Measurements from ENCODE around the gene DDX41.
A peak's percentile ranks its signal among the peaks of the same experiment; 100 is the strongest.

Gene DDX41

DNA sequence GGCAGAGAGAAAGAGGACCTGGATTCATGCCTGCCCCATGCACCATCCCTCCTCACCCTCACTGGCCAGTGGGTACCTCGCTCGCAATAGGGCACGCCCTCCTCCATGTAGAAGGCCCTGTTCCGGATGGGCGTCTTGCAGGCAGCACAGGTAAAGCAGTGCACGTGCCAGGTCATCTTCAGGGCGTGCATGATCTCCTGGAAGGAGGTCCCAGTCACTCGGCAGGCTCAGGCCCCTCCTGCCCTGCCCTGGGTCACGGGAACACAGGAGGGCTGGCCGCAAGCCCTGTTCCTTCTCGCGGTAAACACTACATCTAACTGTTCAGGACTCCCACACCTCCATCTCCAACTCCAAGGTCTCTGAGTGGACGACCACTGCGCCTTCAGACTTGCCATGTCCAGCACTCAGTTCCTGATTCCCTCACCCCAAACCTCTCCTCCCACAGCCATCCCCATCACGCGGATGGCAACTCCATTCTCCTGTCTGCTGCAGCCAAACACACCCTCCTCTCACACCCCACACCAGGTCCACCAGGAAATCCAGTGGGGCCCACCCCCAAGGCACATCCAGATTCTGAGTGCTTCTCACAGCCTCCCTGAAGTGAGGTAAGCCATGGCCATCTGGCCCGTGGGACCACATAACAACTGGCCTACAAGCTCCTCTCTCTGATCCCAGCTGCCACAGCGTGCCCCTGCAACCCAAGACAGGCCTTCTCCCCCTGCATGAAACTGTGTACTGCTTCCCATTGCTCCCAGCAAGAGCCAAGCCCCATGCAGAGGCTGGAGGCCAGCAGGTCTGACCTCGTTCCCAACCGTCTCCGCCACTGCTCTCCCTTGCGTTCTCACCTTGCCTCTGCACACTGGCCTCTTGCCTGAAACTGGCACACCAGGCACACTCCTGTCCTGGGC is 32.5 kb downstream of the DDX41 start:
- no peak for DNase-seq (ENCODE audit: low spot score)

- no peak for DNase-seq (ENCODE audit: low spot score)
These were observed 33.7 kb downstream of the DDX41 start for GRCh38 chr5:177483042-177483441.

DNA sequence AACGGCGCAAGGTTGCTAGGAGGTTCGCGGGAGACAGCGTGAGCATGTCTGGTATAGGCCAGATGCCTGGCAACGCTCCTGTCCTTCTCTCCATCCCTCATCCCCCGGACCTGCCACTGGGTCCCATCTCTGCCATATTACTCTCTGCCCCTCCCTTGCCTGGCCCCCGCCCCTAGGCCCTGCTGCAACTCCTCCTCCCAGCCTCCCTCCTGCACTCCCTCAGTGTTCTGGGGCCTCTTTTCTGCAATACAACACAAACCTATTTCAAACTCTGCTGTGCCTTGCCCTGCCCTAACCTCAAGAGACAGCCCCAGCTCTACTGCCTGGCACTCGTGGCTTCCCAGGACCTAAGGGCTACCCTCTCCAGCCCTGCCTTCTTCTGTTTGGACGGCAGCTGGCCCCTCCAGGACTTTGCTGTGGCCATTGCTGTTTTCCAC is 34.4 kb downstream of the DDX41 start:
- DNase-seq (ENCODE audit: low spot score), result no peak

DNA sequence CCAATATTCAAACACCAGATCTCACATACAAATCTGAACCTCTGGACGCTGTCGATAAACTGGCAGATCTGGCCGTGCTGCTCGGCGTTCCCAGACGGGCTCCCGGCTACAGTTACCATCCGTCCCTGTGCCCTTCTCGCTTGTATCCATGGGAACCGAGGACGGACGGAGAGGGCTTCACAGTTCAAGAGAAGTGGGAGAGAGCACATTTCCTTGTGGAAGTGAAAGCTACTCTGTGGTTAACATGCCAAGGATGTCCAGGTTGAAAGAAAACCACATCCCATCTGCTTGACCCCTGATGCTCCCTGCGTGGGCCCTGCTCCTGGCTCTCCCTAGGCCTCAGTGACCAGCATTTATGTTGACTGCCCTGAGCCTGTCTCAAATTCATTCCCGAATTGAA is 37.0 kb downstream of the DDX41 start:
- DNase-seq (ENCODE audit: low spot score), result no peak

DNA sequence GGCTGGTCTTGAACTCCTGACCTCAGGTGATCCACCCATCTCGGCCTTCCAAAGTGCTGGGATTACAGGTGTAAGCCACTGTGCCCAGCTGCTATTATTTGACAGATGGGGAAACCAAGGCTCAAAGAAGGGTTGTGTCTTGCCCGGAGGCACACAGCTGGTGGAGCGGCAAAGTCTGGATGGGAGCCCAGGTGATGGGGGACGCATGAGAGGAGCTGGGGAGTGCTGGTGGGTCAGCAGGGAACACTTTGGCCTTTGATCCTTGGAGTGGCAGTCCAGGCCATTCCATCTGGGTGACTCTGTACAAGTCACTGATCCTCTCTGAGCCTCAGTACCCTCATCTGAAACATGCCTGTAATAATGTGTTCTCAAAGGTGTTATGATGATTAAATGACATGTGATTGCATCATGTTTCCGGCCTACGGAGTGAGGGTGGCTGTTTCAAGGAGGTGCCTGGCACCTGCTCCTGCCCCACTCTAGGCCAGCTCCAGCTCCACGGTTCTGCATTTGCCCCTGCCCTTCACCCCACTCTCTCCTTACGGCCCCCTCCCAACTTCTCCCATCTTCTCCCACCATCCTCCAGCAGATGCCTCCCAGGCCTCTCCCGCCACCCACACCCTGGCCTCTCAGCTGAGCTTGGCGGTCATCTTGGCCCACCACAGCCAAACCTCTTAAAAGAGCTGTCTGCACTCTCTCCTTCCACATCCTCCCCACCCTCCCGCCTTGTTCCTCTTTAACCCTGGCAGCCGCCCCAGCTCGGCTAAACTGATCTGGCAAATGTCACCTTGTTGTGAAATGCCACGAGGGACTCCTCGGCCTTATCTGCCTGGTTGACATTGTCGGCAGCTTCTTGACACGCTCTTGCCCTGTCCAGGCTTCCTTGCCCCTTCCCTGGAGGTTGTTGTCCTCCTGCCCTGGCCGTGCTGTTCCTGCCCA is 37.8 kb downstream of the DDX41 start:
- DNase-seq (ENCODE audit: low spot score), result no peak

- no peak for DNase-seq (ENCODE audit: low spot score)
These were observed 38.9 kb downstream of the DDX41 start for GRCh38 chr5:177477701-177478477.

DNA sequence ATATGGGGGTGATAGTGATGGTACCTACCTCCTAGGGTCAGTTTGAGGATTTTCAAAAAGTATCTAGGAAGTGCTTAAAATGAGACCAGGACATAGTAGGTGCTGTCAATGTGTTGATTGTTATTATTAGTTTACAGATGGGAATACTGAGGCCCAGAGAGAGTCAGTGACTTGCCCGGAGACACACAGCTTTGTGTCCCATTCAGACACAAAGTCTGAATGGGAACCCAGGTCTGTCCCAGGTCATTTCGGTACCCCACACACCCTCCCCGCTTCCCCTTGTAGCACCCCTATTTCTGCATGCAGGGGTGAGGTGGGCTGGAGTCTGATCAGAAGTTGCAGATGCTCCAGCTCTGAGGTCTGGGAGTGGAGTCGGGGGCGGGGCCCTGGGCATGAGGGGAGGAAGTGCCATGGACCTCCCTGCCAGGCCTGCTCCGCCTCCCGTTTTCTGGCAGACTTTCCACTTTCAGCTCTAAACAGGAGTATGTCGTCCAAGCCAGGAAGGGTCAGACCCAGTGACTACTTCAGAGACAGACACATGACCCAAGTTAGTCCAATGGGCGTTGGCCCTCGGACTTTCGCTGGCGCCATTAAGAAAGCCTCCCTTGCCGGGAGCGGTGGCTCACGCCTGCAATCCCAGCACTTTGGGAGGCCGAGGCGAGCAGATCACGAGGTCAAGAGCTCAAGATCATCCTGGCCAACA is 40.1 kb downstream of the DDX41 start:
- no peak for DNase-seq (ENCODE audit: low spot score)

DNA sequence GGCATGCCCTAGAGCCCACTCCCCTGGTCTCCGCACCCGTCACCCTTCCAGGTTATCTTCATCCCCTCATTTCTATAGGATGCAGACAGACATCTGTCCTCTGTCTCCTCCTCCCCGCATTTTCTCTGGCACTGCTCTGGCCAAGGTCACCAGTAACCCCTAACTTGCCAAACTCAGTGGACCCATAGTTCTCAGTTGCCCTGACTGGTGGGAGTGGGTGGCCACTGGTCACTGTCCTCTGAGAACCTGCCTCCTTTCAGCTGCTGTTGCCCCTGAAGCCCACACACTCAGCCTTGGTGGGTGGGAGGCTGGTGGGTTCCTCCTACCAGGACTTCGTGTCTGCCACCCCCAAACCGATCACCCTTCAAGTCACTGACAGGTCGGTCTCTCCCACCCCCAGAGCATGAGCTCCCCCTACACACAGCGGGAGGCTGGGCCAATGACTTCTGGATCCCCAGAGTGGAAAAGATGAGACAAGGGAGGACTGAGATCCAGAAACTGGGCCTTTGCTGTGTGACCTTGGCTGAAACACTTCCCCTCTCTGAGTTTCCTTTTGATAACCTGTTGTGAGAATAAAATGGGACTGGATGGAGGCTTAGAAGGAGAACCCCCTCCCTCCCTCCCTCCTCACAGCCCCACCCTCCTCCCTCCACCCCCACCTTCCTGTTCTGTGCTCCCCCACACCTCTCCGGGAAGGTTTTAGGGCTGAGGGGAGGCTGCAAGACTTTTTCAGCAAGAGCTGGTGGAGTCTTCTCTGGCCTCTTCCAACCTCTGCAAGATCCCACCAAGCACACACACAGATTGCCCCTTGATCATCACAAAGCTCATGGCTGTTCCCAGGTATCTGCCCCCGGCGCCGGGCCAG is 41.0 kb downstream of the DDX41 start:
- no peak for DNase-seq (ENCODE audit: low spot score)

DNA sequence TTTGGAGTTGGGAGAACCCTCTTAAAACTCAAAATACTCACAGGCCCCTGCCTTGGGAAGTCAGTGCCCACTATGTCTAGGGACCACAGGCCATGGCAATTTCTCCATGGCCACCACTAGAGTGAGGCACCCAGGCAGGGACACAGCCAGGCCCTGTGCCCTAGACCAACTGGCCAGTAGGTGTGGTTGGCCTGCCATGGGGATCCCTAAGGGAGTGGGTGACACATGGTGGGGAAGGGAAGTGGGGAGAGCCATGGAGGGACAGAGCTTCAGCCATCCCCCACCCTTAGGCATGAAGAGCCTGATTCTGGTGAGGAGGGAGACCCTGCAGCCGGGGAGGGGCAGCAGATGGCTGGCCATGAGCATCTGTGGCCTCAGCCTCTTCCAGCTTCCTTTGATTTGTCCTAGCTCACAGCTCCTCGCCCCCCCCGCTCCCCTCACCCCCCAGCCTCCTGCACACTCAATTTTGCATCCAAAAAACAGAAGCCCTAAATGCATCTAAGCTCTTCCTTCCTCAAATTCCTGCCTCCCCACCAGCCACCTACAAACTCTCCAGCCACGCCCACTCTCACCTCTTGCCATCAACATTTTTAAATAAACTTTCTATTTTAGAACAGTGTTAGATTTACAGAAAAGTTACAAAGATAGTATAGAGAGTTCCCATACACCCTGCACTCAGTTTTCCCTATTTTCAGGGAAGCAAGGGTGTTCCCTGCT is 41.8 kb downstream of the DDX41 start:
- no peak for DNase-seq (ENCODE audit: low spot score)

DNA sequence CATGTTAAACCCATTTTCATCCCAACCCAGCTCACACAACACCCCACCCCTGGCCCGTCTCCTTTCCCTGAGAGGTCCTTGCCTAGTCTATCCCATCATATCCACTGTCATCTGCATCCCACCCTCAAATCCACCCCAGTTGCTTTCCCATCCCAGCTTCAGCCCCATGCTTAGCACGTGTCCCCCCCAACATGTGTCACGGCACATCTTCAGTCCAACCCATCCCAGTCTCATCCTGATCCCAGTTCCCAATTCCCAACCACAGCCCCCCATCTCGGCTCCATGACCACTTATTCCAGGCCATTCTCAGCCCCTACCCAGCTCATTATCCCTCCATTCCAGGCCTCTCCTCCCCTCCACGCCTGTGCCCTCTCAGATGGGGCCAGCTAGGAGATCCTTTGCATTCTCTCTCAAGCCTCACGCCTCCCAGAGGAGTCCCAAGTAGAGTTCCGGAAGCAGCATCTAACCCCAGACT is 42.7 kb downstream of the DDX41 start:
- no peak for DNase-seq (ENCODE audit: low spot score)

- DNase-seq (ENCODE audit: low spot score), result peak; percentile 96
These were observed 43.2 kb downstream of the DDX41 start, which contains the start of gene DBN1 for GRCh38 chr5:177473443-177474001. Gene DBN1, minus strand, starts transcription at chr5:177473634. Its CDS starts 113 bp downstream, at chr5:177473521.

GRCh38 chr5:177472460-177473442 is 44.0 kb downstream of the DDX41 start:
- DNase-seq (ENCODE audit: low spot score), result peak; percentile 76

GRCh38 chr5:177471610-177472356 is 45.0 kb downstream of the DDX41 start:
- no peak for DNase-seq (ENCODE audit: low spot score)

DNA sequence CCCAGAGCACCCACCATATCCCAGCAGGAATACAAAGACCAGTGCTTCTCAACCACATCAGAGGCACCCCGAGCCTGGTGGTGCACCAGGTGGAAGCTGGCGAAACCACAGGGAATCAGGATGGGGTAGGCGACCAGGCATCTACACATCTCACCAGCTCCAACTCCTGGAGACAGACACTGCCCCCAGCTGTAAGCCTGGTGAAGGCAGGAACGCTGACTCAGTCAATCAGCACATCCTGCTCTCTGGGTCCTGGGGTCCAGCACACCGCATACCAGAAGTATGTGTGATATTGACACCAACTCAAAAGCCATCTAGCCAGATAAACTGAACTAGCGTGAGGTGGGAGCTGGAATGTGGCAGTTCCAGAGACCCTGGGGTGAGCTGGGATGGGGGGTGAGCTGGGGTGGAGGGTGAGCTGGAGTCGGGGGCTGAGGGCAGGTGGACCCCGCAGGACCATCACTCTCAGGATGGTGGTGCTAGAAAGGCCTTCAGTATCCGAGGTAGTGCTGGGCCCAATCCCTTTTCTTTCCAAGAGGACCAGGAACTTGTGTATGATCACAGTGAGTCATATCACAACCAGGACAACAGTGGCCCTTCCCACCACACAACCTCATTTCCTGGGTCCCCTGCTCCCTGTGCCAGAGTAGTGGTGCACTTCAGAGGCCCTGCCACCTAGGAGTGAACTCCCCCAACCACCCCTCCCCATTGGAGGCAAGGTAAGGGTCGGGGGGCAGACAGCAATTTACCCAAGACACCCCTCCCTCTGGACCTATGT is 45.8 kb downstream of the DDX41 start:
- no peak for DNase-seq (ENCODE audit: low spot score)

DNA sequence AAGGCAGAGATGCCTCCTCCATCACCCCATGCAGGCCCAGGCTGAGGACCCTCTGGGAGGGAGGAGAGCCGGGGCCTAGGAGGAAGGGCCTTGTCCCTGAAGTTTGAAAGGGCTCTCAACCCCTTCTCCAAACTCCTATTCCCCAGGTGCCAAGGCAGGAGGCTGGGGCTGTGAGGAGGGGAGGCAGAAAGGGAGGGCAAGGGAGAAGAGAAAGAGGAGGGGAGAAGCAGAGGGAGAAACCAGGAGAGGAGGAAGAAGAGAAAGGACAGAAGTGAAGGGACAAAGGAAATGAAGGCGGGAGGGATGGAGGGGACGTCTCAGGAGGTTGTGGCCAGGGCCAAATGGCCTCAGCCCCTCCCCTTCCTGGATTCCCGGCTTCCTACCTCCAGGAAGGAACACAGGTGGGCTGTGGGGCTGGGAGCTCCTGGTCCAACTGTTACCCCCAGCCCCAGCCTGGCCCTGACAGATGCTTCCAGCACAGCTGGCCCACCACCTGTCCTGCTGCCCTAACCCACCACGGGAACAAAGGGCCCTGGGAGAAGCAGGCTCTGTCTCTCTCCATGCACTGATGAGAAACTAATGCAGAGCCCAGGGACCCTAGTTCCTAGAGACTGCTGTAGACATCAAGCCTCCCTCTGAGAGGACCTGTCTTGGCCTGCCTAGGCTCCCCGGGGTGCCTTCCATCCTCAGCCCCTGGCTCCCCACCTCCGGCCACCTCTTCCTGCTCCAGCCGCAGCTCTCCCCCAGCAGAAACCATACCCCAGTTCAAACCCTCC is 46.8 kb downstream of the DDX41 start:
- no peak for DNase-seq (ENCODE audit: low spot score)

All from iPS-NIHi11 (cell line).